ENCODE data around the gene NMRK2. TPM values are rescaled to one million over a fixed set of nuclear protein-coding genes. Genes with fewer than 3 reads are reported as not detected.
"Not testable (repeated sequence)": the region's sequence is repeated elsewhere in the genome, so short reads cannot be mapped to it uniquely, and the experiment has no call there.

The NMRK2 gene
- total and polyA plus RNA-seq, 2 donors (not counting 1 experiment from before 2014, with no cell fraction given), result not detected

DNA sequence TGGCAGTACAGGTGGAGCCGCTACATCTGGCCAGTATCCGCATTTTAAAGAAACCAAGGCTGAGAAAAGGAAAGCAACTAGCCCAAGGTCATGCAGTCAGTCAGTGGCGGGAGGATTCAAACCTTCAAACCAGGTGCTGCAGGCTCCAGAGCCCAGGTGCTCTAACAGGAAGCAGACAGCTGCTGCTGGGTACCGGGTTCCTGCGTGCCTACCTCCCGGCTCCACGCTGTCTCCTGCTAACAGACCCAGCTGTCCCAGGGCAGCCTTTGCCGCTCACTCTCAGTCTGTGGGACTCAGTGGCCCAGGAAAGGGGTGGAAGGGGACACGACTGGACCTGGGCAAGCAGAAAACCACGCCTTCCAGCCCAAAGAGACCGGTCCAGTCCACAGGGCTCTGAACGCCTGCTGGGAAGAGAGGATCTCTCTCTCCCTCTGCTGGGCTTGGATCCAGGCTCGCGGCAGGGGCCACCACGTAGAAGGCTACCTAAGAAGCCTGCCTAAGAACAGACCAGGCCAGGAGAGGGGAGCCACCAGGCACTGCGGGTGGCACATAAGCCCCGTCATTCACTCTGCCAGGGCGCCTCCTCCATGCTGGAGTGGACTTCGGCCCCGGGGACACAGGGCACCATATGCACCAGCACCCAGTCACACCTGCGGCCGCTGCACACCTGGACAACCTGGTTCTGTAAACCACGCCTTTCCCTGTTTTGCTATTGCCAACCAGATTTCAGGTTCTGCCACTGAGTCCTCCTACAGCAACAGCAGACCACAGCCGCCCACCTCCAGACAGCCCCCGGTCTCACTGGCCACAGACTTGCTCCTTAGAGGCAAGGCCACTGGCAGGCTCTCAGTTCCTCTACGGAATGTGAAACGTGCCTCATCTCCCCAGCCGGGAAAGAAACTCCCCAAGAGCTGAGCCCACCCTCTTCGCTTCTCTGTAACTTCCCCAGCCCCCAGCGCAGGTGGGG lies 33.5 kb downstream of the NMRK2 start:
- no peak overlapping the region for H3K27ac ChIP-seq (ENCODE audit: low read length in 2 of 2)
- peaks cover 23% of the 10 kb centered on the region for H3K4me1 Mint-ChIP-seq
- H3K27ac Mint-ChIP-seq, result no peak overlapping the region
- 92% methylated on average over 29 of the region's 30 CpGs for WGBS (ENCODE audit: insufficient coverage)
- H3K4me3 ChIP-seq (ENCODE audit: control extremely low read depth in 1 of 5, extremely low read depth in 1 of 5, insufficient read depth in 1 of 5, low read depth in 2 of 5, low read length in 4 of 5), result no peak overlapping the region
- H3K4me3 Mint-ChIP-seq, result no peak overlapping the region
- H3K9me3 Mint-ChIP-seq (ENCODE audit: insufficient read depth), result no peaks in the 10 kb centered on the region
- POLR2A ChIA-PET, result no interaction called here
- no peaks in the 10 kb centered on the region for H3K9me3 ChIP-seq (ENCODE audit: control extremely low read depth in 1 of 3, control insufficient read depth in 2 of 3, insufficient read depth in 1 of 3, low read length in 2 of 3)
- no peak for DNase-seq
- intact Hi-C loops (cut with micrococcal nuclease), result no loop called here
- H3K79me2 ChIP-seq (ENCODE audit: control insufficient read depth, insufficient read depth, low read length), result peaks cover 42% of the 10 kb centered on the region
- CTCF ChIA-PET, result no interaction called here
- ATAC-seq (ENCODE audit: low read depth), result no peak
- H3K9ac ChIP-seq (ENCODE audit: low read length), result no peak overlapping the region
- H3K27me3 Mint-ChIP-seq, result no peaks in the 10 kb centered on the region
- H3K4me2 ChIP-seq (replicated peaks; ENCODE audit: low read depth, low read length, poor library complexity, severe bottlenecking), result no peak overlapping the region
- H2AFZ ChIP-seq (ENCODE audit: insufficient read depth, low read depth, low read length, poor library complexity, severe bottlenecking), result no peak overlapping the region
- H4K20me1 ChIP-seq (ENCODE audit: control insufficient read depth, insufficient read depth, low read length, poor library complexity, severe bottlenecking), result peaks cover 51% of the 10 kb centered on the region
- no peaks in the 10 kb centered on the region for H3K27me3 ChIP-seq (replicated peaks in 1 of 4; ENCODE audit: control extremely low read depth in 1 of 4, control insufficient read depth in 3 of 4, insufficient read depth in 4 of 4, low read length in 3 of 4)
- peaks cover 12 to 15% of the 10 kb centered on the region in 2 donors for H3K4me1 ChIP-seq (ENCODE audit: control insufficient read depth in 2 of 2, insufficient read depth in 2 of 2, low read length in 2 of 2)
- TF ChIP-seq EZH2 (IDR thresholded peaks at IDR 0.05; ENCODE audit: borderline replicate concordance, insufficient read depth, low read depth, low read length, poor library complexity, severe bottlenecking), result no peak
- TF ChIP-seq, protein P1, sequence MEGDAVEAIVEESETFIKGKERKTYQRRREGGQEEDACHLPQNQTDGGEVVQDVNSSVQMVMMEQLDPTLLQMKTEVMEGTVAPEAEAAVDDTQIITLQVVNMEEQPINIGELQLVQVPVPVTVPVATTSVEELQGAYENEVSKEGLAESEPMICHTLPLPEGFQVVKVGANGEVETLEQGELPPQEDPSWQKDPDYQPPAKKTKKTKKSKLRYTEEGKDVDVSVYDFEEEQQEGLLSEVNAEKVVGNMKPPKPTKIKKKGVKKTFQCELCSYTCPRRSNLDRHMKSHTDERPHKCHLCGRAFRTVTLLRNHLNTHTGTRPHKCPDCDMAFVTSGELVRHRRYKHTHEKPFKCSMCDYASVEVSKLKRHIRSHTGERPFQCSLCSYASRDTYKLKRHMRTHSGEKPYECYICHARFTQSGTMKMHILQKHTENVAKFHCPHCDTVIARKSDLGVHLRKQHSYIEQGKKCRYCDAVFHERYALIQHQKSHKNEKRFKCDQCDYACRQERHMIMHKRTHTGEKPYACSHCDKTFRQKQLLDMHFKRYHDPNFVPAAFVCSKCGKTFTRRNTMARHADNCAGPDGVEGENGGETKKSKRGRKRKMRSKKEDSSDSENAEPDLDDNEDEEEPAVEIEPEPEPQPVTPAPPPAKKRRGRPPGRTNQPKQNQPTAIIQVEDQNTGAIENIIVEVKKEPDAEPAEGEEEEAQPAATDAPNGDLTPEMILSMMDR (IDR thresholded peaks at IDR 0.05), result no peak
- H3K36me3 ChIP-seq (replicated peaks in 1 of 2; ENCODE audit: control extremely low read depth in 1 of 2, control insufficient read depth in 1 of 2, extremely low read depth in 1 of 2, insufficient read depth in 2 of 2, low read length in 1 of 2), result peaks cover 2 to 39% of the 10 kb centered on the region in 2 experiments

DNA sequence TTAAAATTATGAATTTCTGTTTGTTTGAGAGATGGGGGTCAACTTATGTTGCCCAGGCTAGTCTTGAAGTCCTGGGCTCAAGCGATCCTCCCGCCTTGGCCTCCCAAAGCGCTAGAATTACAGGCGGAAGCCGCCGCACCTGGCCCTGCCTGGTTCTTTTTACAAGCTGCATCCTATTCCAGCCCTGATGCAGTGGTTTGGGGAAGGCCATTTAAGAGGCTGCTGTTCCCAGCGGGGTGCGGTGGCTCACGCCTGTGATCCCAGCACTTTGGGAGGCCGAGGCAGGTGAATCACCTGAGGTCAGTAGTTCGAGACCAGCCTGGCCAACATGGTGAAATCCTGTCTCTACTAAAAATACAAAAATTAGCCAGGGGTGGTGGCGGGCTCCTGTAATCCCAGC lies 35.1 kb downstream of the NMRK2 start:
- CTCF ChIA-PET, result interaction anchor here (1.8 kb wide), 1 partner anchor 172 kb away, joined by 6 read pairs; no protein-coding TSS in a partner anchor

More for the DNA sequence above, 35.1 kb downstream of the NMRK2 start:
- H3K27me3 ChIP-seq (replicated peaks in 1 of 4; ENCODE audit: control extremely low read depth in 1 of 4, control insufficient read depth in 3 of 4, insufficient read depth in 4 of 4, low read length in 3 of 4); DNase-seq; H3K9me3 Mint-ChIP-seq (ENCODE audit: insufficient read depth); ATAC-seq (ENCODE audit: low read depth); H3K9me3 ChIP-seq (ENCODE audit: control extremely low read depth in 1 of 3, control insufficient read depth in 2 of 3, insufficient read depth in 1 of 3, low read length in 2 of 3); H3K27ac Mint-ChIP-seq; POLR2A ChIA-PET; H3K27me3 Mint-ChIP-seq; H2AFZ ChIP-seq (ENCODE audit: insufficient read depth, low read depth, low read length, poor library complexity, severe bottlenecking); H3K4me3 ChIP-seq (ENCODE audit: control extremely low read depth in 1 of 5, extremely low read depth in 1 of 5, insufficient read depth in 1 of 5, low read depth in 2 of 5, low read length in 4 of 5); H3K27ac ChIP-seq (ENCODE audit: low read length in 2 of 2); H3K4me3 Mint-ChIP-seq; H3K9ac ChIP-seq (ENCODE audit: low read length); H3K4me2 ChIP-seq (replicated peaks; ENCODE audit: low read depth, low read length, poor library complexity, severe bottlenecking); intact Hi-C loops (cut with micrococcal nuclease): not testable (repeated sequence)
- H3K36me3 ChIP-seq (replicated peaks in 1 of 2; ENCODE audit: control extremely low read depth in 1 of 2, control insufficient read depth in 1 of 2, extremely low read depth in 1 of 2, insufficient read depth in 2 of 2, low read length in 1 of 2), result peaks cover 2 to 30% of the 10 kb centered on the region in 2 experiments
- peaks cover 51% of the 10 kb centered on the region for H4K20me1 ChIP-seq (ENCODE audit: control insufficient read depth, insufficient read depth, low read length, poor library complexity, severe bottlenecking)
- H3K4me1 ChIP-seq (ENCODE audit: control insufficient read depth in 2 of 2, insufficient read depth in 2 of 2, low read length in 2 of 2), result peaks cover 14 to 18% of the 10 kb centered on the region in 2 donors
- H3K4me1 Mint-ChIP-seq, result peaks cover 25% of the 10 kb centered on the region
- 99% methylated on average over 11 of the region's 12 CpGs for WGBS (ENCODE audit: insufficient coverage)
- peaks cover 42% of the 10 kb centered on the region for H3K79me2 ChIP-seq (ENCODE audit: control insufficient read depth, insufficient read depth, low read length)
